Stimulated activated CD8-positive, alpha-beta memory T cell treated with anti-CD3 and anti-CD28 coated beads, Interleukin-12 subunit alpha, Interleukin-12 subunit beta, amount 100 ng/mL, for 24 hours (primary cell): ENCODE data around the gene MPC2.

Source experiments
- DNase-seq: peaks from one replicate; pipeline ENCODE4 v3.0.0-alpha.2; 2020; ENCODE audit errors: extremely low read depth

Gene MPC2

GRCh38 chr1:167936930-167937708 is at the start of gene MPC2:
TSS of gene MPC2 (minus strand) at chr1:167937072. CDS start at chr1:167935841, 1,231 bp downstream.
- no peak for DNase-seq

- no peak for DNase-seq
Measured at GRCh38 chr1:167984886-167985489, 48.1 kb upstream of the MPC2 start.

GRCh38 chr1:167983797-167984420 is 47.0 kb upstream of the MPC2 start:
- DNase-seq: no peak

GRCh38 chr1:167981933-167982332 is 45.1 kb upstream of the MPC2 start:
- no peak for DNase-seq

GRCh38 chr1:167977245-167977644 is 40.4 kb upstream of the MPC2 start:
- DNase-seq: no peak

- no peak for DNase-seq
Measured at GRCh38 chr1:167974698-167975097, 37.8 kb upstream of the MPC2 start.

GRCh38 chr1:167973832-167974231 is 37.0 kb upstream of the MPC2 start:
- DNase-seq: no peak

- no peak for DNase-seq
Measured at GRCh38 chr1:167968569-167968968, 31.7 kb upstream of the MPC2 start.

- DNase-seq: no peak
Measured at GRCh38 chr1:167966050-167966449, 29.2 kb upstream of the MPC2 start.

GRCh38 chr1:167964646-167965045 is 27.8 kb upstream of the MPC2 start:
- no peak for DNase-seq

- no peak for DNase-seq
Measured at GRCh38 chr1:167957710-167958109, 20.8 kb upstream of the MPC2 start.

GRCh38 chr1:167955915-167956314 is 19.0 kb upstream of the MPC2 start:
- no peak for DNase-seq

- DNase-seq: no peak
Measured at GRCh38 chr1:167950569-167950968, 13.7 kb upstream of the MPC2 start.

- DNase-seq: no peak
Measured at GRCh38 chr1:167949785-167950184, 12.9 kb upstream of the MPC2 start.

GRCh38 chr1:167947733-167948132 is 10.9 kb upstream of the MPC2 start:
- DNase-seq: no peak

GRCh38 chr1:167943541-167943940 is 6.7 kb upstream of the MPC2 start:
- DNase-seq: no peak

- DNase-seq: no peak
Measured at GRCh38 chr1:167940264-167940663, 3.4 kb upstream of the MPC2 start.

- no peak for DNase-seq
Measured at GRCh38 chr1:167938080-167938636, 1.3 kb upstream of the MPC2 start.

- no peak for DNase-seq
Measured at GRCh38 chr1:167937709-167938010, 788 bp upstream of the MPC2 start.

GRCh38 chr1:167936068-167936929 is 573 bp downstream of the MPC2 start, which contains the start of gene DCAF6:
TSS of gene DCAF6 (plus strand) at chr1:167936683. CDS start at chr1:167936912, 229 bp downstream.
- DNase-seq: peak; percentile 87

- no peak for DNase-seq
Measured at GRCh38 chr1:167935216-167936067, 1.4 kb downstream of the MPC2 start.
